GM12892 (cell line): ENCODE results near the gene TTC28.
"Not testable (repeated sequence)": the region's sequence is repeated elsewhere in the genome, so short reads cannot be mapped to it uniquely, and the experiment has no call there.

Experiments
- DNase-seq: peaks from one replicate; pipeline ENCODE4 v3.0.0; 2011; ENCODE audit not compliant: insufficient read length
- FAIRE-seq: peaks from 2 replicates; lab custom pipeline; 2011; peaks lifted over from hg19 to GRCh38; lab: Jason Lieb, UNC
- POLR2A ChIP-seq: IDR thresholded peaks from 2 replicates; pipeline ENCODE4 v1.6.1; 2011; ENCODE audit warnings: low read depth, low read length, control low read depth
- POLR2AphosphoS5 ChIP-seq: IDR thresholded peaks from 2 replicates; pipeline ENCODE4 v1.6.1; 2011; ENCODE audit warnings: low read depth, low read length, control low read depth
- TAF1 ChIP-seq: IDR thresholded peaks from 2 replicates; pipeline ENCODE4 v1.6.1; 2011; ENCODE audit warnings: low read depth, mild to moderate bottlenecking, control low read depth, low read length, borderline replicate concordance

The TTC28 gene

DNA sequence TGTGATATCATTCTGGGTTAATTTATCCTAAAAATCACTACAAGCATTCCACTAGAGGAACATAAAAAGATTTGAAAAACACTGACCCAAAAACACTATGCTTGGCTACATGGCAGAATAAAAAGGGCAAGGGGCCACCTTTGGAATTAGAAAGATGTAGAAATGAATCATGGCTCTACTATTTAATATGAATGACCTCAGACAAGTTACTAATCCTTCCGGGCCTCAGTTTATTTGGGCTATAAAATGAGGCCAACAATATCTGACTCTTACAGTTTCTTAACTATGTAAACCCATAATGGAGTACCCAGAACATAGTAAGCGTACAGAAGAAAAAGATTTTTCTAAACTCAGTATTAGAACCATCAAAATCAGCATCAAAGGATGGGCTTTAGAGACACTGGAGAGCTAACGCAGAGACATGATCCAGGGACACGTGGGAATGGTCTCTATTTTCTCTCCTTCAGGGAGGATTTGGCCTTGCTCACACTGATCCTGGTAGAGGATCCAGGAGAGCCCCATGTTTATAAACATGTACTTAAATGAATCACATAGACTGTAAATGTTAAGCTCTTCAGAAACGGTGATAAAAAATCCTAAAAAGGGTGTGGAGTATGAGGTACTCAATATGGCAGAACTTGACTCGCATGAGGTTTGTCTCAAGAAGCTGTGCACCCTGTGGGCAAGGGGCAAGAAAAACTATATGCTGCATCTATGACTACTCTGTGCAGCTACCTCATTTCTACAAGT is 472.2 kb downstream of the TTC28 start:
- FAIRE-seq (no peak), DNase-seq (no peak)
- no peak for TF ChIP-seq POLR2AphosphoS5
- no peak for TF ChIP-seq POLR2A
- no peak for TF ChIP-seq TAF1

DNA sequence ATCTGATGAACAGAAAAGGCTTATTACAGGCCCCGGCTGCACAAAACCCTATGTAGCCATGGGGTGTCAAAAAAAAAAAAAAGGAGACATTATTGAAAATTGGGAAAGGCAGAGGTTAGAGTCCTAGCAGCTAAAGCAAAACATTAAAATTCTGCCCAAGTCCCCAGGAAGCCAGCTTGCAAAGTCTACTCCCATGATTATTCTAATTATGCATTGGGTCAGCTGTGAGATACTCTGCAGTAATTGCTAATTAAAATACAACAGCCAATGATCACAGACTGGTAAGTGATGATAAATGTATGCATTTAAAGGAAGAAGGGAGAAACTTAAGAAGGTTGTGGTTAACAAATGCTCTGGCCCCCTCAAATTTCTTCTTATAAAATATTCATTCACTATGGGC is 473.7 kb downstream of the TTC28 start:
- no peak for FAIRE-seq
- TF ChIP-seq POLR2A (no peak), TAF1 (no peak), POLR2AphosphoS5 (no peak)
- no peak for DNase-seq

DNA sequence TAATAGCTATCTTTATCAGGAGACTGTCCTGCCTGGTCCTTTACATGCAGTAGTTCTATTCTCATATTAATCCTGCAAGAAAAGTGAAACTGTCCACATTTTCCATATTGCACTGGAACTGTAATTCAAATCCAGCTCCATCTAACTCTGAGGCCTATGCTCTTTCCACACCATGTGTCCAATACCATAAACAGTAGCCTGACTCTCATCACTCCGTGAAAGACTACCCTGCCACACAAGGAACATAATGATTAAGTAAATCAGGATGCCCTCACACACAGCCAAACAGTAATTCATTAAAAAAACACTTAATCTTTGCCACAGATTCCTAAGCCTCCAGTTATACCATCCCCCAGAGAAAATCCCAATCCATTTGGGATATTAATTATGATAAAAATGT is 475.3 kb downstream of the TTC28 start:
- FAIRE-seq (no peak), DNase-seq (no peak)
- TF ChIP-seq POLR2A (no peak), POLR2AphosphoS5 (no peak), TAF1 (no peak)

DNA sequence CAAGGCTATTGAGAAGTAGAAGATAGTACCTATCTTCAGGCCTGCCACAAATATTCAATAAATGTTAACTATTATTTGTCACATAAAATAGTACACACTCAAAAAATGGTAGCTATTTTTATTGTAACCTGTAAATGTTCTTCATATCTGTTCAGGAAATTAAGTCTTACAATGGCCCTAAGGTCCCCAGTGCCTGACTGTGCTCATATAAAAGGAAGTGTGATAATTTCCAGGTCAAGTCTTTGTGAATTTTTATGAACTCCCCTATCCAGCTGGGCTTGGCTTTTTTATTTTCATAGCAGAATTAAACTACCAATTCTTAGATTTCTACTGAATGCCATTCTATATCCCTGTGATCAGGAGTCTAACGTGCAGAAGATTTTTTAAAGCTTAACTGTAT is 476.4 kb downstream of the TTC28 start:
- DNase-seq = no peak
- FAIRE-seq = no peak
- TF ChIP-seq POLR2A (no peak), TAF1 (no peak), POLR2AphosphoS5 (no peak)

DNA sequence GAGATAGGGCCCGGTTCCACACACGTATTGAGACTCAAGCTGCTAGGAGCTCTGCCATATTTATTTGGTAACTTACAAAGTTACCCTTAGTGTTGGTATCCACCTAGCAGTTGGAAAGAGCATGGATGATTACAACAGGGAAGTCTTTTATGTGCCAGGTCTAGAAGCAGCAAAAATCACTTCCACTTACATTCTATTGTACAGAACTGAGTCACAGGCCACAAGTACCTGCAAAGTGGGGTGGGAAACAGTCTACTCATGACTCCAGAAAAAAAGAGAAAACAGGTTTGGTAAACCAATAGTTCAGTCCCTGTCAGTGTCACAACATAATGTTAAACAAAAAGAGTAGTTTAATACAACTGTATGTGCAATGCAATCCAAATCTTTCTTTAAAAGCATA is 480.9 kb downstream of the TTC28 start:
- no peak for DNase-seq
- no peak for TF ChIP-seq TAF1
- no peak for TF ChIP-seq POLR2AphosphoS5
- FAIRE-seq = no peak

DNA sequence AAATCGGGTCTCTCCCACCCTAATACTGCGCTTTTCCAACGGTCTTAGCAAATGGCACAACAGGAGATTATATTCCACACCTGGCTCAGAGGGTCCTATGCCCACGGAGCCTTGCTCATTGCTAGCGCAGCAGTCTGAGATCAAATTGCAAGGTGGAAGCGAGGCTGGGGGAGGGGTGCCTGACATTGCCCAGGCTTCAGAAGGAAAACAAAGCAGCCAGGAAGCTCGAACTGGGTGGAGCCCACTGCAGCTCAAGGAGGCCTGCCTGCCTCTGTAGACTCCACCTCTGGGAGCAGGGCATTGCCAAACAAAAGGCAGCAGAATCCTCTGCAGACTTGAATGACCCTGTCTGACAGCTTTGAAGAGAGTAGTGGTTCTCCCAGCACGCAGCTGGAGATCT is 488.1 kb downstream of the TTC28 start:
- not testable (repeated sequence) for FAIRE-seq, DNase-seq

DNA sequence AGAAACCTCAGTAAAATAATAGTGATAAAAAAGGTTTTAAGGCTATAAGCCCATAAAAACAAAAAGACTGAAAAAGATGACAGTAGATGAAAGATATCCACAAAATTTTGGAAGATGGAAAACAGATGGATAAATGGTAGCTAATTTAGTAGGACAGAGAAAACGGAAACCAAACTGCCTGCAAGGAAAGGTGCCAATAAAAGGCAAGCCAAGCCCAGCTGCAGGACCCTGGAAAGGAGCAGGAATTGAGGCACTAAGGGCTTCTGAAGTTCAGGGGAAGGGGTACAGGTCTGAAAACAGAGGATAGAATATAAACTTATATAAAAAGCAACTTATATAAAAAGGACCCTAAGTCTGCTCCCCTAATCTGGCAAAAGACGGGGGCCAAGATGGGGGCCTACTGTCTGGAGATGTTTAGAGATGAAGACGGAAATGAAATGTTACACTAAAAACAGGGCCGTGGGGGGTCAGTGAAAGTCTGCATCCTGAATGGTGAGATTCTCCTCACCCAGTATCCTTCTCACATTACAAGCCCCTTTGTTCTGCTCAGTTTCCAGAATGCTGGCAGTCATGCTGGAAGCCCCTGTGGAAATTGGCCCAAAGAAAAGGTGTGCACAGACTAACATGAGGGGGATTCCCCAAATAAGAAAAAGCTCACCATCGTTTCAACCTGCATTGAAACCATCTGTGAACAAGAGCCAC is 491.3 kb downstream of the TTC28 start:
- TF ChIP-seq POLR2AphosphoS5 (no peak), POLR2A (no peak), TAF1 (no peak)
- no peak for DNase-seq

DNA sequence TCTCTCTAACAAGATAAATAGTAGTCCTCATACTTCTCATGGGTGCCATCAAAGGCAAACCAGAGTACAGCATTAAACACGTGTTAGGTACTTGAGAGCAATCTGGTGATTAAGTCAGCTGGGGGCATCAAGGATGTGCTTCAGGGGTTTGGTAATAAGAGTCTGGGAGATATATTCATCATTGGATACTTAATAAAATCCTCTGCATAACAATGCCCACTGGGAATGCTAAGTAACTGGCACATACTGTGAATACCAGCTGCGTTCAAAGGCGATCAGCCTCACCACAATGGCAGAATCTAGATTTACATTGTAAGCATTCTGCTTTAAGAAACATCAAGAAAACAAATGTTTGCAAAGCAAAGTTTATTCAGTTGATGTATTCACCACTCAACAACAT is 492.0 kb downstream of the TTC28 start:
- FAIRE-seq = no peak
- TF ChIP-seq POLR2A (no peak), POLR2AphosphoS5 (no peak), TAF1 (no peak)

More for the DNA sequence above, 491.3 kb downstream of the TTC28 start:
- FAIRE-seq = no peak

DNA sequence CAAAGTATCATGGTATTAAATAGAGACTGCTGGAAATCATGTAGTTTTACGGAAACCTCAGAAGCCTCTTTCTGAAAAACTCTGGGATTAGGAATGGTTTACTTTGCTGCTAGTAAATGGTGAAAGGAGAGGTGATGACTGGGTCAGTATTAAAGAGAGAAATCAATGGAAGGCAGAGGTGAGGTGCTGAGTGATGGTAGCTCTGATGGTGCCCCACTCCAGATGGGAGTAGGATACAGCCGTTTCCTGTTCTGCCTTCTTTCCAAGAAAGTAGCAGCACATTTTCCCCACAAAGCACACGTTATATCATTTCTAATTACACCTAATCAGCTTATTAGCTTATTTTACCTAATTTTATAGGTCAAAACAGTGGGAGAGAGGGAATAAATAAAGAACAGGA is 493.0 kb downstream of the TTC28 start:
- no peak for TF ChIP-seq POLR2AphosphoS5
- no peak for TF ChIP-seq TAF1
- no peak for TF ChIP-seq POLR2A
- DNase-seq = no peak
- no peak for FAIRE-seq

More for the DNA sequence above, 492.0 kb downstream of the TTC28 start:
- DNase-seq = no peak

DNA sequence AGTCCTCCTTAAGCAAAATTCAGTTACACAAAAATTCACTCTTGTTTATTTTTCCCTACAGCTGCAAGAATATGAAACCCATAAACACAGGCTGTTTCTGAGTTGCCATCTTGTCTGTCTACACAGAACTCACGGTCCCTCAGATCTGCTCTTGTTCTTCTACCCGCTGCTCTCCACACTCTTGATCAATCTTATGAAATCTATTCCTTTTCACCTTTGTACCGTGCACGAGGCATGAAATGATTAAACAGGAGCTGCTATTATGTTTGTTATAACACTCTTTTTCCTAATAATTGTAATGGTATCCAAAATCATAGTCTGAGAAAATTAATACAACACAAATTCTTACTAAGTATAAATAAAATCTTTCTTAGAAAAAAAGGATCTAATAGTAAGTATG is 494.5 kb downstream of the TTC28 start:
- no peak for TF ChIP-seq TAF1
- DNase-seq (no peak), FAIRE-seq (no peak)

DNA sequence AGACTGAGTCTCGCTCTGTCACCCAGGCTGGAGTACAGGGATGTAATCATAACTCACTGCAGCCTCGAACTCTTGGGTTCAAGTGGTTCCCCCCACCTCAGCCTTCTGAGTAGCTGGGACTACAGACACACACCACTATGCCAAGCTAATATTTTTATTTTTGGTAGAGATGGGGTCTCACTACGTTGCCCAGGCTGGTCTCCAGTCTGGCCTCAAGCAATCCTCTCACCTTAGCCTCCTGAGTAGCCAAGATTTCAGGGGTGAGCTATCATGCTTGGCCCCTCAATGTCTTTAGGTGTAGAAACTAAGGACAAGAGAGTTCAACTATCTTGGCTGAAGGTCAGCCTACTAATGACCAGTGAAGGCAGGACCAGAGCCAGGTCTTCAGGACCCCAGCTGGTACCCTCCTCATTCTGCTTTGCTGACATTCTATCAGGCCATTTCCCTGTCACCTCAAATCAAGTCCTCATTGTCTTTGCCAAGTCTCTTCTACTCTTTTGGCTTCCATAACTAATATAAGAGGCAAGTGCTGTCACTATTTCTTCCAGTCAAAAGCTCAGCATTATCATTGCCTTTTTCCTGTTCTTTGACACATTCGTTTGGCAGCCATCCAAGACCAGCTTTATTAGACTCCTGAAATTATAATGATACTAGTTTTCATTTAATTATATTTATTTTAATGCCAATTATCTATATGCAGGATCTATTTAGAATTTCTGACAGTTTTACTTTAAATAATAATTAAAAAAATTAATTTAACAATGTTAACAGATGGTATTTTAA is 496.4 kb downstream of the TTC28 start:
- TF ChIP-seq POLR2AphosphoS5 = no peak
- no peak for TF ChIP-seq POLR2A
- TF ChIP-seq TAF1 = no peak
- DNase-seq = no peak
- no peak for FAIRE-seq

DNA sequence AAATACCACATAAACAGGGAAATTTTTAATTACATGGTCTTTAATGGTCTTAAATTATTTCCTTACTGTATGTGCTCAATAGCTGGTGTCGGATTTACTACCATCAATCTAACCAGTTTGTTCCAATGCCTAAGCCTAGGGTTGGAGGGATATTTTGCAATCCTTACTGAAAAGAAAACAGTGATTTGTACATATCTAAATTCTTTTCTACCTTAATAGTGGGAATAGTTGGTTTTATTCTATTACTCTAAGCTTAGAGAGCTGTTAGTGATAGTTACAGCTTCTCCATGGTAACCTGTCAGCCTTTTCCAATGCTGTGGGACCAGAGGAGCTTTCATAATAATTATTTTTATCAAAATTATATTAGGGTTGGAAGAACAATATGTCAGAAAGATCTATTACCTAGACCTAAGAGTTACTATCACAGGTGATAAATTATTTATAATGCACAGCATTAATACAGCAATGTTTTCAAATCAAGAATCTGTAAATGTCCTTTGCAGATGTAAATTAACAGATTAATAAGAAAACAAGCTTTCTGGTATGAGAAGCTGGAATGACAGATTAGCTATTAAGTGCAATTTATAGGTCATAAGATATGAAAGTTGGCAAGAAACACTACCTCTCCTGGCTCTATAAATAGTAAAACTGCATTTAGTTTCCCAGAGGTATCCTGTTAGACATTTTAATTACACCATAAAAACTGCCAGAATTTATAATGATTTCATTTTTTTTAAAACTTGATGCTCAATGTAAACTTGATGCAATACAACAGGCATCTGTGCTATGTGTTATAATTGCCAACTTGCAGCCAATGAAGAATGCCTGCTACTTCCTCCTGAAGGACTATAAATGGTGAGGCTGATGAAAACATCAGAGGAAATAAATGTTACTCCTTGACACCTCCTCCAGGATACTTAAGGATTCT is 498.6 kb downstream of the TTC28 start:
- DNase-seq (no peak), FAIRE-seq (no peak)
- TF ChIP-seq POLR2A (no peak), TAF1 (no peak), POLR2AphosphoS5 (no peak)
